ENCODE data around the gene ORC2. TPM values are rescaled to one million over a fixed set of nuclear protein-coding genes. Genes with fewer than 3 reads are reported as not detected.
"Not testable (repeated sequence)": the region's sequence is repeated elsewhere in the genome, so short reads cannot be mapped to it uniquely, and the experiment has no call there.

Gene ORC2
- total RNA-seq, 2 donors from 2014 or later, result 56.9 to 60.2 TPM

GRCh38 chr2:200913654-200914053 lies 49.8 kb downstream of the ORC2 start:
- DNase-seq (no peak), ATAC-seq (replicated peaks in 1 of 2) (no peak)
- H3K27ac Mint-ChIP-seq, result peak overlapping the region; percentile 39
- H3K27me3 Mint-ChIP-seq (ENCODE audit: low read depth), result no peaks in the 10 kb centered on the region
- H3K4me1 Mint-ChIP-seq (ENCODE audit: low read depth), result no peaks in the 10 kb centered on the region
- H3K4me3 Mint-ChIP-seq, result no peak overlapping the region
- no peaks in the 10 kb centered on the region for H3K9me3 Mint-ChIP-seq
- peaks cover 9 to 25% of the 10 kb centered on the region in 2 donors for H3K36me3 Mint-ChIP-seq (ENCODE audit: insufficient read depth in 2 of 2)

DNA sequence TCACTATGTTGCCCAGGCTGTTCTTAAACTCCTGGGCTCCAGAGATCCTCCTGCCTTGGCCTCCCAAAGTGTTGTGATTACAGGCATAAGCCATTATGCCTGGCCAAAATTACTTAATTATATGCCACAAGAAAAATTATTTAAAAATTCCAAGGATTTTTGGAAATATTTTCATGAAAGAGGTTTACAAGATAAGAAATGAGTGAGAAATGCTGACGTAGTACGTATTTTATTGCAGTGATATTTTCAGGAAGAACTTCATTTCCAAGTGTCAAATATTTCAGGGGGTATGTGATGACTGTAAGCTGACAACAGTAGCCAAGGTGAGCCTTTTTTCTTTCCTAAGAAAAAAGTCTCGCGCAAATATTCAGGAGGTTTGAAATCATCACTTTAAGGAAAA lies 53.5 kb downstream of the ORC2 start:
- ATAC-seq (replicated peaks in 1 of 2), result no peak
- no peak for DNase-seq
- no peaks in the 10 kb centered on the region for H3K4me1 Mint-ChIP-seq (ENCODE audit: low read depth)
- no peaks in the 10 kb centered on the region for H3K9me3 Mint-ChIP-seq
- H3K4me3 Mint-ChIP-seq, result no peak overlapping the region
- H3K27ac Mint-ChIP-seq, result peak overlapping the region; percentile 19
- no peaks in the 10 kb centered on the region for H3K27me3 Mint-ChIP-seq (ENCODE audit: low read depth)
- peaks cover 10 to 16% of the 10 kb centered on the region in 2 donors for H3K36me3 Mint-ChIP-seq (ENCODE audit: insufficient read depth in 2 of 2)

DNA sequence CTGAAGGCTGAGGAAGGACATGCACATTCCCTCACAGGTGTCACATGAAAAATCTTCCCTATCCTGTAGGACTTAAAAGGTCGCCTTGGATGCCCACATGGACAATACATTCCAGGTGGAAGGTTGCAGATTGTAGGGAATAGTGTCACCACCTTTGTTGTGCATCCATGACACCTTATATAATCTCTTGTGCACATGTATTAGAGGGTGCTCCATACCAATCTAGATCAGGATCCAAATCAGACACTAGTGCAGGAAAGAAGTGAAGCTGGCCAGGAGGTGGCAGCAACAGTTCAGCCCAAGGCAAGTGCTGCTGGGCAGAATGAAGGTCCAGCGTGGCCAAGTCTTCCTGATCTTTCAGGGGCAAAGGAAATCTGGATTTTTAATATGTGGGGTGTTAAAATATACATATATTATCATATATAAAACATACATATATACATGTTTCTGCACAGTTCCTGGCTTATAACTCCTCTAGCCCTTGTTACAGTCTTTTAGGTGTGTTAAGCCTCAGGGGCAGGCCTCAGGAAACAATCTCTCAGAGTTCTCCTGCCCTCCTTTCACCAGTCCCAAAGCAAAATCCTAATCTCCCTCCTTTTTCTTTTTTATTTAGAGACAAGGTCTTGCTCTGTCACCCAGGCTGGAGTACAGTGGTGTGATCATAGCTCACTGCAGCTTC lies 57.7 kb downstream of the ORC2 start:
- peaks cover 2 to 17% of the 10 kb centered on the region in 2 donors for H3K36me3 Mint-ChIP-seq (ENCODE audit: insufficient read depth in 2 of 2)
- H3K4me3 Mint-ChIP-seq, result no peak overlapping the region
- H3K9me3 Mint-ChIP-seq, result no peaks in the 10 kb centered on the region
- H3K27me3 Mint-ChIP-seq (ENCODE audit: low read depth), result no peaks in the 10 kb centered on the region
- H3K27ac Mint-ChIP-seq, result no peak overlapping the region
- peak; percentile 56 to 61 for ATAC-seq (replicated peaks in 1 of 2)
- DNase-seq, result peak; percentile 61 to 62
- peaks cover 10% of the 10 kb centered on the region for H3K4me1 Mint-ChIP-seq (ENCODE audit: low read depth)

GRCh38 chr2:200901459-200902072 lies 61.9 kb downstream of the ORC2 start:
- Mint-ChIP-seq H3K4me1 (ENCODE audit: low read depth) (peaks cover 17% of the 10 kb centered on the region), H3K27ac (peak overlapping the region; percentile 91), H3K4me3 (no peak overlapping the region), H3K27me3 (ENCODE audit: low read depth) (no peaks in the 10 kb centered on the region), H3K36me3 (ENCODE audit: insufficient read depth in 2 of 2) (peaks cover 7 to 26% of the 10 kb centered on the region in 2 donors), H3K9me3 (no peaks in the 10 kb centered on the region)
- ATAC-seq (replicated peaks in 1 of 2) (peak; percentile 99), DNase-seq (peak; percentile 76)

- DNase-seq (no peak), ATAC-seq (replicated peaks in 1 of 2) (no peak)
- Mint-ChIP-seq H3K27me3 (ENCODE audit: low read depth) (no peaks in the 10 kb centered on the region), H3K36me3 (ENCODE audit: insufficient read depth in 2 of 2) (peaks cover 5 to 34% of the 10 kb centered on the region in 2 donors), H3K9me3 (no peaks in the 10 kb centered on the region), H3K27ac (peak overlapping the region; percentile 29), H3K4me3 (no peak overlapping the region), H3K4me1 (ENCODE audit: low read depth) (peaks cover 17% of the 10 kb centered on the region)
Observed at GRCh38 chr2:200899482-200899881, 64.0 kb downstream of the ORC2 start.

- peak; percentile 86 to 89 for ATAC-seq (replicated peaks in 1 of 2)
- H3K27me3 Mint-ChIP-seq (ENCODE audit: low read depth), result no peaks in the 10 kb centered on the region
- DNase-seq, result peak; percentile 98
- H3K27ac Mint-ChIP-seq, result peak within 1 kb of the TSS; percentile 97
- no peaks in the 10 kb centered on the region for H3K9me3 Mint-ChIP-seq
- H3K36me3 Mint-ChIP-seq (ENCODE audit: insufficient read depth in 2 of 2), result peaks cover 10 to 29% of the 10 kb centered on the region in 2 donors
- H3K4me3 Mint-ChIP-seq, result peak within 1 kb of the TSS; percentile 94 to 97
- H3K4me1 Mint-ChIP-seq (ENCODE audit: low read depth), result peaks cover 53% of the 10 kb centered on the region
Observed at GRCh38 chr2:200888704-200889625, 74.5 kb downstream of the ORC2 start, which contains the start of the genes NIF3L1 and PPIL3. Gene NIF3L1, plus strand, starts transcription at chr2:200889371. Its CDS starts 2,573 bp downstream, at chr2:200891944. Gene PPIL3, minus strand, starts transcription at chr2:200889077. Its CDS starts 1,462 bp downstream, at chr2:200887615.

GRCh38 chr2:200881715-200882249 lies 81.7 kb downstream of the ORC2 start:
- not testable (repeated sequence) for H3K4me3 Mint-ChIP-seq; H3K27ac Mint-ChIP-seq; ATAC-seq (replicated peaks in 1 of 2); DNase-seq; H3K9me3 Mint-ChIP-seq; H3K27me3 Mint-ChIP-seq (ENCODE audit: low read depth)
- Mint-ChIP-seq H3K36me3 (ENCODE audit: insufficient read depth in 2 of 2) (peaks cover 8 to 27% of the 10 kb centered on the region in 2 donors), H3K4me1 (ENCODE audit: low read depth) (peaks cover 18% of the 10 kb centered on the region)

DNA sequence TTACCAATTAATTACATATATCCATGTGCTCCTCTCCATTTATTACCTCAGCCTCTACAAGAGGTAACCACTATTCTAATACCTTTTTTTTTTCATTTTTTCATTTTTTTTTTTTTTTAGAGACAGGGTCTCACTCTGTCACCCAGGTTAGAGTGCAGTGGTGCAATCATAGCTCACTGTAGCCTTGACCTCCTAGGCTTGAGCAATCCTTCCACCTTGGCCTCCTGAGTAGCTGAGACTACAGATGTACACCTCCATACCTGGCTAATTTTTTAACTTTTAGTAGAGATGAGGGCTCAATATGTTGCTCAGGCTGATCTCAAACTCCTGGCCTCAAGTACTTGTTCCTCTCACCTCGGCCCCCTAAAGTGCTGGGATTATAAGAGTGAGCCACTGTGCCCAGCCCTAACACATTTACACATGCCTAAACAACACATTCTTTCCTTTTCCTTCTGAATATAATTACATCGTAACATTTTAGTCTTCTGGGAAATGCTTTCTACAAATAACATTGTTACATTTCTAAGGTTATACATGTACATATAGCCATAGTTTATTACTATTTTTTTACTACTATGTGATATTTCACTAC lies 85.1 kb downstream of the ORC2 start:
- DNase-seq (no peak), ATAC-seq (replicated peaks in 1 of 2) (no peak)
- Mint-ChIP-seq H3K27me3 (ENCODE audit: low read depth) (no peaks in the 10 kb centered on the region), H3K4me1 (ENCODE audit: low read depth) (peaks cover 7% of the 10 kb centered on the region), H3K4me3 (no peak overlapping the region), H3K36me3 (ENCODE audit: insufficient read depth in 2 of 2) (peaks cover 8 to 34% of the 10 kb centered on the region in 2 donors), H3K9me3 (no peaks in the 10 kb centered on the region), H3K27ac (peak overlapping the region; percentile 57)

GRCh38 chr2:200877443-200877842 lies 86.0 kb downstream of the ORC2 start:
- DNase-seq, result no peak
- H3K36me3 Mint-ChIP-seq (ENCODE audit: insufficient read depth in 2 of 2), result peaks cover 4 to 27% of the 10 kb centered on the region in 2 donors

GRCh38 chr2:200873560-200873959 lies 89.9 kb downstream of the ORC2 start:
- Mint-ChIP-seq H3K27ac (no peak overlapping the region), H3K4me3 (no peak overlapping the region), H3K4me1 (ENCODE audit: low read depth) (peaks cover 10% of the 10 kb centered on the region), H3K9me3 (no peaks in the 10 kb centered on the region), H3K36me3 (ENCODE audit: insufficient read depth in 2 of 2) (peaks cover 0 to 25% of the 10 kb centered on the region in 2 donors), H3K27me3 (ENCODE audit: low read depth) (no peaks in the 10 kb centered on the region)
- no peak for ATAC-seq (replicated peaks in 1 of 2)
- no peak for DNase-seq

More at GRCh38 chr2:200877443-200877842, 86.0 kb downstream of the ORC2 start:
- H3K4me3 Mint-ChIP-seq, result no peak overlapping the region
- H3K4me1 Mint-ChIP-seq (ENCODE audit: low read depth), result no peaks in the 10 kb centered on the region
- H3K27me3 Mint-ChIP-seq (ENCODE audit: low read depth), result no peaks in the 10 kb centered on the region
- H3K27ac Mint-ChIP-seq, result no peak overlapping the region
- ATAC-seq (replicated peaks in 1 of 2), result no peak
- H3K9me3 Mint-ChIP-seq, result no peaks in the 10 kb centered on the region

GRCh38 chr2:200871151-200871550 lies 92.3 kb downstream of the ORC2 start:
- Mint-ChIP-seq H3K4me3 (peak overlapping the region in 1 of 2 donors; percentile 14), H3K27ac (peak overlapping the region; percentile 69), H3K4me1 (ENCODE audit: low read depth) (peaks cover 14% of the 10 kb centered on the region), H3K9me3 (no peaks in the 10 kb centered on the region), H3K36me3 (ENCODE audit: insufficient read depth in 2 of 2) (peaks cover 0 to 24% of the 10 kb centered on the region in 2 donors), H3K27me3 (ENCODE audit: low read depth) (no peaks in the 10 kb centered on the region)
- DNase-seq (no peak), ATAC-seq (replicated peaks in 1 of 2) (peak in 1 of 2 donors; percentile 55)

GRCh38 chr2:200869014-200869413 lies 94.4 kb downstream of the ORC2 start:
- no peak for DNase-seq
- H3K9me3 Mint-ChIP-seq, result no peaks in the 10 kb centered on the region
- peaks cover 24% of the 10 kb centered on the region for H3K4me1 Mint-ChIP-seq (ENCODE audit: low read depth)
- no peak overlapping the region for H3K4me3 Mint-ChIP-seq
- ATAC-seq (replicated peaks in 1 of 2), result no peak
- H3K36me3 Mint-ChIP-seq (ENCODE audit: insufficient read depth in 2 of 2), result peaks cover under 1 to 10% of the 10 kb centered on the region in 2 donors
- no peaks in the 10 kb centered on the region for H3K27me3 Mint-ChIP-seq (ENCODE audit: low read depth)
- no peak overlapping the region for H3K27ac Mint-ChIP-seq

Measured in activated T-cell treated with anti-CD3 and anti-CD28 coated beads, Interleukin-2, amount 50 U/mL, for 72 hours (primary cell).